SU-DHL-6 (cell line): Measurements from ENCODE around the gene SARM1.
A peak's percentile ranks its signal among the peaks of the same experiment; 100 is the strongest.

ENCODE experiments used
- H2AFZ ChIP-seq: fragments of 200-600 bp; sonication (generic); 2 replicates; pipeline ENCODE4 v1.6.1; 2014; ENCODE audit warnings: low read depth, mild to moderate bottlenecking, moderate library complexity, mixed read lengths, antibody characterized with exemption, low read length; ENCODE audit not compliant: severe bottlenecking
- H3F3A ChIP-seq: fragments of 200-600 bp; shearing (Covaris generic); 2 replicates; pipeline ENCODE4 v1.6.0; 2016; ENCODE audit warnings: antibody characterized with exemption, mild to moderate bottlenecking; ENCODE audit not compliant: insufficient read depth
- H3K27ac ChIP-seq: fragments of 200-600 bp; sonication (generic); 2 replicates; pipeline ENCODE4 v1.5.1; 2016; ENCODE audit warnings: low read depth, mild to moderate bottlenecking, low read length, moderate library complexity, mixed read lengths
- H3K27me3 ChIP-seq: fragments of 200-600 bp; sonication (generic), shearing (Covaris generic); 2 replicates; pipeline ENCODE4 v1.6.0; 2014; ENCODE audit warnings: mild to moderate bottlenecking, low read length
- H3K36me3 ChIP-seq: fragments of 200-600 bp; sonication (generic); 2 replicates; pipeline ENCODE4 v1.6.1; 2014; ENCODE audit warnings: mild to moderate bottlenecking, low read length, mixed read lengths
- H3K4me2 ChIP-seq: fragments of 300-600, 200-600 bp; shearing (Covaris generic), sonication (generic); 2 replicates; pipeline ENCODE4 v1.6.0; 2014; ENCODE audit warnings: low read length, low read depth, mild to moderate bottlenecking; ENCODE audit not compliant: poor library complexity, severe bottlenecking
- H3K4me3 ChIP-seq: fragments of 200-600 bp; sonication (generic); 2 replicates; pipeline ENCODE4 v1.5.1; 2014; ENCODE audit warnings: antibody characterized with exemption, low read length, mild to moderate bottlenecking, mixed read lengths; ENCODE audit not compliant: insufficient read depth, poor library complexity, severe bottlenecking
- H3K79me2 ChIP-seq: fragments of 200-600 bp; sonication (generic); 2 replicates; pipeline ENCODE4 v1.6.1; 2014; ENCODE audit warnings: mild to moderate bottlenecking, low read length, moderate library complexity; ENCODE audit not compliant: insufficient read depth
- H3K9ac ChIP-seq: fragments of 200-600 bp; sonication (generic); 2 replicates; pipeline ENCODE4 v1.7.0; 2014; ENCODE audit warnings: mild to moderate bottlenecking, low read length
- H3K9me2 ChIP-seq: fragments of 200-600 bp; sonication (generic); replicated peaks from 2 replicates; pipeline ENCODE4 v1.6.1; 2014; ENCODE audit warnings: low read length; ENCODE audit not compliant: insufficient read depth
- H3K9me3 ChIP-seq: fragments of 200-600 bp; sonication (generic); 2 replicates; pipeline ENCODE4 v1.6.1; 2014; ENCODE audit warnings: low read length, mixed read lengths; ENCODE audit not compliant: insufficient read depth
- H4K20me1 ChIP-seq: fragments of 200-600 bp; sonication (generic); 2 replicates; pipeline ENCODE4 v1.6.1; 2014; ENCODE audit warnings: low read depth, mild to moderate bottlenecking, antibody characterized with exemption, low read length, moderate library complexity, mixed read lengths
- EZH2phosphoT487 ChIP-seq: fragments of 200-600 bp; sonication (generic), shearing (Covaris generic); conservative IDR thresholded peaks from 2 replicates; pipeline ENCODE4 v1.6.1; 2018; ENCODE audit warnings: mild to moderate bottlenecking, antibody characterized with exemption, low read length, moderate library complexity, mixed read lengths
- TF ChIP-seq, protein P1 (sequence below): fragments of 200-600 bp; sonication (generic); IDR thresholded peaks from one replicate; pipeline ENCODE4 v1.5.1; 2017; ENCODE audit warnings: antibody characterized with exemption, mild to moderate bottlenecking, low read length, moderate library complexity; ENCODE audit not compliant: insufficient read depth, poor library complexity, severe bottlenecking

SARM1 gene

DNA sequence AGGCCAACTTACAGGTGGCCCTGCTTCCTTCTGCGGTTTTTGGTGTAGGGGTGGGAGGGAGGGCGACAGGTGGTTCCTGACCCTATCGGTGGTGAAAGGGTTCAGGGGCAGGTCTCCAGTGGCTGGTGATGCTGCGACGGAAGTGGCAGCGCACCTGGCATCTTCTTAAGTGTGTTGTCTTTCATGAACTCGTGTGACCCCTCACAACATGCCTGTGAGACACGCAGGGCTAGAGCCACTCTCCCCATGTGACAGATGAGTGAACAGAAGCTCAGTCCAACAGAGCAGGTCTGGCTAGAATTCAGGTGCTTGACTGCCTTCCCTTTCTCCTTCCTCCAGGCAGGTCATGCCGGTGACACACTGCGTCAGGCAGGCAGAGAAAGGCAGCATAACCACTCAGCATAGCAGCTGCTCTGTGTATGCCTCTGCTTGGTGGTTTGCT is 28.0 kb upstream of the SARM1 start:
- H3K79me2 ChIP-seq: no peaks in the 10 kb centered on the region
- H3K36me3 ChIP-seq: no peaks in the 10 kb centered on the region
- peak overlapping the region; percentile 43; the same call in 1 of the 2 replicates for H3K27ac ChIP-seq
- no peak overlapping the region for H3K9ac ChIP-seq
- H4K20me1 ChIP-seq: no peaks in the 10 kb centered on the region
- no peak overlapping the region for H2AFZ ChIP-seq
- H3F3A ChIP-seq: no peaks in the 10 kb centered on the region
- no peak overlapping the region for H3K4me2 ChIP-seq
- TF ChIP-seq, protein P1, sequence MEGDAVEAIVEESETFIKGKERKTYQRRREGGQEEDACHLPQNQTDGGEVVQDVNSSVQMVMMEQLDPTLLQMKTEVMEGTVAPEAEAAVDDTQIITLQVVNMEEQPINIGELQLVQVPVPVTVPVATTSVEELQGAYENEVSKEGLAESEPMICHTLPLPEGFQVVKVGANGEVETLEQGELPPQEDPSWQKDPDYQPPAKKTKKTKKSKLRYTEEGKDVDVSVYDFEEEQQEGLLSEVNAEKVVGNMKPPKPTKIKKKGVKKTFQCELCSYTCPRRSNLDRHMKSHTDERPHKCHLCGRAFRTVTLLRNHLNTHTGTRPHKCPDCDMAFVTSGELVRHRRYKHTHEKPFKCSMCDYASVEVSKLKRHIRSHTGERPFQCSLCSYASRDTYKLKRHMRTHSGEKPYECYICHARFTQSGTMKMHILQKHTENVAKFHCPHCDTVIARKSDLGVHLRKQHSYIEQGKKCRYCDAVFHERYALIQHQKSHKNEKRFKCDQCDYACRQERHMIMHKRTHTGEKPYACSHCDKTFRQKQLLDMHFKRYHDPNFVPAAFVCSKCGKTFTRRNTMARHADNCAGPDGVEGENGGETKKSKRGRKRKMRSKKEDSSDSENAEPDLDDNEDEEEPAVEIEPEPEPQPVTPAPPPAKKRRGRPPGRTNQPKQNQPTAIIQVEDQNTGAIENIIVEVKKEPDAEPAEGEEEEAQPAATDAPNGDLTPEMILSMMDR: no peak
- TF ChIP-seq EZH2phosphoT487: no peak
- H3K9me3 ChIP-seq: no peaks in the 10 kb centered on the region
- H3K27me3 ChIP-seq: no peaks in the 10 kb centered on the region
- no peak overlapping the region for H3K4me3 ChIP-seq
- H3K9me2 ChIP-seq: no peaks in the 10 kb centered on the region

DNA sequence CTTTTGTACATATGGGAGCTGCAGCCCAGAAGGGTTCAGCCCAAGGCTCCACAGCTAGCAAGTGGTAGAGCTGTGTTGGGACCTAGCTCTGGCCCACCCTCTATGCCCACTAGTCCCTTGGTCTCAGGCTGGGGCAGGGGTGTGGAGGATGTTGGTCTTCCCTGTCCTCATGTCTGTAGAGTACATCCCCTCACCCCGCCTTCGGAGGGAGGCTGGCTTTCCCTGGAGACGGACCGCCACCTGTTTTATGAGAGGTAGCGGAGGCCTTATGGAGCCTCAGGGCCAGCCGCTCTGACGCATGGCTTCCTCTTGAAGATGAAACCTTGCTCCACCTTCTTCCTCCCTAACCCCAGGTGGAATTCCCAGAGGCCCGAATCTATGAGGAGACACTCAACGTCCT is 27.5 kb upstream of the SARM1 start:
- Histone ChIP-seq H3K36me3 (no peaks in the 10 kb centered on the region), H3K79me2 (no peaks in the 10 kb centered on the region), H4K20me1 (no peaks in the 10 kb centered on the region), H3K4me2 (no peak overlapping the region), H3F3A (no peaks in the 10 kb centered on the region), H2AFZ (no peak overlapping the region), H3K27me3 (no peaks in the 10 kb centered on the region), H3K27ac (no peak overlapping the region; the same call in 1 of the 2 replicates), H3K9me3 (no peaks in the 10 kb centered on the region), H3K9ac (no peak overlapping the region), H3K9me2 (no peaks in the 10 kb centered on the region), H3K4me3 (no peak overlapping the region)
- TF ChIP-seq, protein P1: no peak
- no peak for TF ChIP-seq EZH2phosphoT487

DNA sequence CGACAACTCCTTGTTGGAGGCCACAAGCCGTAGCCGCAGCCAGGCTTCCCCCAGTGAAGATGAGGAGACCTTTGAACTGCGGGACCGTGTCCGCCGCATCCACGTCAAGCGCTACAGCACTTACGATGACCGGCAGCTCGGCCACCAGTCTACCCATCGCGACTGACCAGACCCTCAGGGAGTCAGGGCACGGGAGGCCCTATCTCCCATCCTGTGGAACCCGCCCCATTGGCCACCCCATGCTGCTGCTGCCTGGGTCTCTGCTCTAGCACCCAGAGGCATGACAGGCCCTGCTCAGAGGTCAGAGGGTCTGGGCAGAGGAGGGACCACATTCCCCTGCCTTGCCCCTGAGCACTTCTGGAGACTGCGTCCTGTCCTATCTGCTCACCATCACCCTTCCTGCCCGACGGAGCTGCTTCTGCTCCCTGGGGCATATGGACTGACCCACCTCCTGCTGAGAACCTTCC is 27.0 kb upstream of the SARM1 start:
- H3K9me2 ChIP-seq: no peaks in the 10 kb centered on the region
- H3K27ac ChIP-seq: no peak overlapping the region
- no peak overlapping the region for H3K4me3 ChIP-seq
- H3K4me2 ChIP-seq: no peak overlapping the region
- H2AFZ ChIP-seq: no peak overlapping the region
- H3K36me3 ChIP-seq: no peaks in the 10 kb centered on the region
- H3K27me3 ChIP-seq: no peaks in the 10 kb centered on the region
- H3K9me3 ChIP-seq: no peaks in the 10 kb centered on the region
- no peaks in the 10 kb centered on the region for H3K79me2 ChIP-seq
- H4K20me1 ChIP-seq: no peaks in the 10 kb centered on the region
- H3F3A ChIP-seq: no peaks in the 10 kb centered on the region
- H3K9ac ChIP-seq: no peak overlapping the region
- TF ChIP-seq, protein P1: no peak
- TF ChIP-seq EZH2phosphoT487: no peak
